GM19351 (cell line): ENCODE data around the gene DCDC2.
A peak's percentile ranks its signal among the peaks of the same experiment; 100 is the strongest.
"Not testable (repeated sequence)": the region's sequence is repeated elsewhere in the genome, so short reads cannot be mapped to it uniquely, and the experiment has no call there.

Experiments used
- ATAC-seq: cut with Tn5 transposase; IDR thresholded peaks from one replicate; pipeline ENCODE4 v1.9.1; 2021; ENCODE audit warnings: mild to moderate bottlenecking, moderate library complexity; ENCODE audit not compliant: unreplicated experiment

Gene DCDC2

GRCh38 chr6:24273096-24273870 lies 84.6 kb downstream of the DCDC2 start:
- no peak for ATAC-seq

DNA sequence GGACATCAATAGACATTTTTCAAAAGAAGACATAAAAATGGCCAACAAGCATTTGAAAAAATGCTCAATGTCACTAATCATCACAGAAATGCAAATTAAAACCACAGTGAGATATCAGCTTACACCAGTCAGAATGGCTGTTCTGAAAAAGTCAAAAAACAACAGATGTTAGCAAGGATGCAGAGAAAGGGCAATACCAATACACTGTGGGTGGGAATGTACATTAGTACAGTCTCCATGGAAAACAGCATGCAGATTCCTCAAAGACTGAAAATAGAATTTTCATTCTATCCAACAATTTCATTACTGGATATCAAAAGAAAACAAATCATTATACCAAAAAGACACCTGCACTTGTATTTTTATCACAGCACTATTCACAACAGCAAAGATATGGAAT lies 85.3 kb downstream of the DCDC2 start:
- ATAC-seq = no peak

DNA sequence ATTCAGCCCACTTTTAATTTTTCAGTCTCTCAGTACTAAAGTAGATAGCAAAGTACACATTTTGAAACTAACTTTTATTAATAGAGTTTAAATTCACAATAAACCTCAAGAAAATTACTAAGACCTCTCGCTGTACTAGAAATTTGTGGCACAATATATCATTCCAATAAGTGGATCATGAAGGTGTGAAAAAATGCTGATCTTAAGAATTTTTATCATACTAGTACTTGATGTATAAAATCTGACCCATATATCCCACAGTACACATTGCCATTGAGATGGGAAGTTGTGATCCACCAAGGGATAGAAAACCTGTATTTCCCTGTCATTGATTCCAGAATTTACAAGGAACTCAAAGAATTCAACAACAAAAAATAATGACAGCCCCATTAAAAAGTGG lies 85.7 kb downstream of the DCDC2 start:
- ATAC-seq = no peak

DNA sequence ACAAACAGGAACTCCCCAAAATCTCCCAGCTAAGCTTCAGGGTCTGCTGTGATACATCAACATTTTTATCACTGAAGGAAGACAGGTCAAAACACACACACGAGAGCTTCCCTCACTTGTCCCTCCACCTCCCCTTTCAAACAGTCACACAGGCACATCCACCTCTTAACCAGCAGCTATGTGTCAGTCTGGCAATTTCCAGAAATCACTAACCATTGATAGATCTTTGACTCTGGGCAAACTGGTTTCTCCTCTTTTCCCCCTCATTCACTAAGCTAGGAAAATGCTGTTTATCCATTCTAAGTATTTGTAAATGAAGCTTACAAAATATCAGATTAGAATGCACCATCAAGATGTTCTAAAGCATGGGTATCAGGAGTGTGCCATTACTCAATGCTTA lies 87.8 kb downstream of the DCDC2 start:
- no peak for ATAC-seq

DNA sequence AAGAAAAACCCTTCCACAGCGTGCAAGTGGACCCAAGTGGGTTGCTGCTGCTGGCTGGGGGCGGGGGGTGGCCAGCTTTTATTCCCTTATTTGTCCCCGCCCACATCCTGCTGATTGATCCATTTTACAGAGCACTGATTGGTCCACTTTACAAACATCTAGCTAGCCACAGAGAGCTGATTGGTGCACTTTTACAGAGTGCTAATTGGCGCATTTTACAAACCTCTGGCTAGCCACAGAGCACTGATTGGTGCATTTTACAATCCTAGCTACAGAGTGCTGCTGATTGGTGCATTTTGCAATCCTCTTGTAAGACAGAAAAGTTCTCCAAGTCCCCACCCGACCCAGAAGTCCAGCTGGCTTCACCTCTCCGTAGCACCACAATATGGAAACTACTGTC lies 99.6 kb downstream of the DCDC2 start:
- ATAC-seq = not testable (repeated sequence)

- no peak for ATAC-seq
Observed at GRCh38 chr6:24257282-24257681, 100.6 kb downstream of the DCDC2 start.

DNA sequence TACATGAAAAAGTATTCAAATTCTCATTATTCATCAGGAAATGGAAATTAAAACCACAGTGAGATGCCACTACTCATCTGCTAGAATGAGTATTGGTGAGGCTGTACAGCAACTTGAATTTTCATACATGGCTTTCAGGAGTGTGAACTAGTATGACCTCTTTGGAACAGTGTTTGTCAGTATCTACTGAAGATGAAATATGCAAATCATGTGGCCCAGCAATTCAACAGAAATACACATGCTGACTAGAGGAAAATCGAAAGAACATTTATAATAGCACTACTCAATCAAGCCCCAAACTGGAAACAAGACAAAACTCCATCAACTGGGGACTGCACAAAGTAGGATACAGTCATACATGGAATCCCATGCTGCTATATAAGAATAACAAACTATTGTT lies 102.2 kb downstream of the DCDC2 start:
- peak; percentile 97 for ATAC-seq

DNA sequence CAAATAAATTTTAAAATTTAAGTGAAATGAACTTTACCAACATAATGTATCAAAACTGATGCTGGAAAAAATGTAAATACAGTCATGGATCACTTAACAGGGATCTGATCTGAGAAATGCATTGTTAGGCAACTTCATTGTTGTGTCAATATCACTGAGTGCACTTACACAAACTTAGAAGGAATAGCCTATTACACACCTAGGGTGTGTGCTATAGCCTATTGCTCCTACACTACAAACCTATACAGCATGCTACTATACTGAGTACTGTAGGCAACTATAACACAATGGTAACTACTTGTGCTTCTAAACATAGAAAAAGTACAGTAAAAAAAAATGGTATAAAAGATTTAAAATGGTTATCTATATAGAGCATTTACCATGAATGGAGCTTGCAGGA lies 104.5 kb downstream of the DCDC2 start:
- no peak for ATAC-seq

DNA sequence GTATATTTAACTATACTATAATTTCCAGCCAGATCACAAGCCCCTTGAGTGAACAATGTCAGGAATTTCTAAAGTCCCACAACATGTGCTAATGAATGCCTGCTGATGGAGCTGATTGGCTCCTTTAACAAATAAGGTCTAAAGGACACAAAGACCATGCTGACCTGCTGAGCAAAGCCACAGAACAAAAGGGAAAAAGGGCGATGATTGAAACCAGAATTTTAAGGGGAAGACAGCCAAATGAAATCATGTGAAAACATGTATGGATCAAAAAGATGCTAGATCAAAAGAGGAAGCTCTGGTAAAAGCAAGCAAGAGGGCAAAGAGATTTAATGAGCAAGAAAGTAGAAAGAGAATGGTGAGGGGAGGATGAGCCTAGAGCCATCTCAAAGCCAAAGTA lies 105.6 kb downstream of the DCDC2 start:
- no peak for ATAC-seq

- ATAC-seq = no peak
Observed at GRCh38 chr6:24251339-24251738, 106.5 kb downstream of the DCDC2 start.

DNA sequence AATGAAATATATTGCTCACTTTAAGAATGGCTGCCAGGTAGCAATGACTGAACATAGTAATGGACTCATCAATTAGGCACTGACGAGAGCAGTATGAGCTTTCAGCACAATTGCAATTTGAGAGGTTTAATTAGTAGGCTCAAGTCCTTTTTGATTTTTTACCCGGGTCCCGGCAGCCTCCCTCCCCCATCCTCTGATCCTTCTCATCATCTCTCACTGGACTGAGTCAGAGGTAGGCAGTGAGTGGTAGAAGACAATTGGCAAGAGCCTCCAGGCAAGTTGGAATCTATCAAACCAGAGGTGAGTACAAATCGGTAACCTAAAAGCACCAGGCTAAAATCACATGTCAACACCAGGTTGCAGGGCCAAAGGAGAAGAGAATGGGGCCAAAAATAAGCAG lies 107.9 kb downstream of the DCDC2 start:
- ATAC-seq = no peak

- no peak for ATAC-seq
Observed at GRCh38 chr6:24245275-24245674, 112.6 kb downstream of the DCDC2 start.

- ATAC-seq = no peak
Observed at GRCh38 chr6:24242924-24243323, 114.9 kb downstream of the DCDC2 start.

DNA sequence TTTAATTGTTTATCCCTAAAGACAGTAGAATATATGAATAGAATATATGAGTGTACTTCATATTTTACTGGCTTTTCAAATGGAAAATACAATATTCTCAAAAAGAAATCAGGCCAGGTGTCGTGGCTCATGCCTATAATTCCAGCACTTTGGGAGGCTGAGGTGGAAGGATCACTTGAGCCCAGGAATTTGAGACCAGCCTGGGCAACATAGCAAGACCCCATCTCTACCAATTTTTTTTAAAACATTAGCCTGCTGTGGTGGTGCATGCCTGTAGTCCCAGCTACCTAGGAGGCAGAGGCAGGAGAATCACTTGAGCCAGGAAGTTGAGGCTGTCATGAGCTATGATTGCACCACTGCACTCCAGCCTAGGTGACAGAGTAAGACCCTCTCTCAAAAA lies 116.1 kb downstream of the DCDC2 start:
- not testable (repeated sequence) for ATAC-seq

- ATAC-seq = no peak
Observed at GRCh38 chr6:24240943-24241342, 116.9 kb downstream of the DCDC2 start.

GRCh38 chr6:24240380-24240928 lies 117.4 kb downstream of the DCDC2 start:
- ATAC-seq = no peak

GRCh38 chr6:24238700-24239099 lies 119.2 kb downstream of the DCDC2 start:
- no peak for ATAC-seq

GRCh38 chr6:24236779-24237178 lies 121.1 kb downstream of the DCDC2 start:
- ATAC-seq = not testable (repeated sequence)

DNA sequence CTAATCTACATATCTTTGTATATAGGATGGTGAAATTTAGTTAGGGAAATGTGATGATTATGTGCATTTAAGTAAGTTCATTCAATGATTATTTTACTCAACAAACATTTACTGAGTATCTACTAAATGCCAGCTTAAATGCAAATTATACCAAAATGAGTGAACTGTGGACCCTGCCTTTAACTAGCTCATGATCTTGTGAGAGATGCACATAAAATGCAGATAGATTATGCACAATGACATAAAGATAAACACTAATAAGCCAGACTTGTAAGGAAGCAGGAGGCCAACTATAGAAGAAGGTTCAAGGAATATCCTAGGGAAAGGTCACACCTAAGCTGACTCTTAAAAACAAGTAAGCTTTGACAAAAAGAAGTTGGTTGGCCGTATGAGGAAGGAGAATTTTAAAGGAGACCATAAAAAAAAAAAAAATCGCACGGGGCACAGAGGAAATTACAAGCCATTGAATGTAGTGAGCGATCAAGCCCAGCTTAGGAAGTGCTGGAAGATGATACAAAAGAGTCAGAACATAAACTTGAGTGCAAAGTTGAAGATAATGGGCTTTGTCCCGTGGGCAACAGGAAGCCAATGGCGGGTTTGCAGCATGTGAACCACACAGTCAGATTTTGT lies 123.9 kb downstream of the DCDC2 start:
- ATAC-seq = no peak

DNA sequence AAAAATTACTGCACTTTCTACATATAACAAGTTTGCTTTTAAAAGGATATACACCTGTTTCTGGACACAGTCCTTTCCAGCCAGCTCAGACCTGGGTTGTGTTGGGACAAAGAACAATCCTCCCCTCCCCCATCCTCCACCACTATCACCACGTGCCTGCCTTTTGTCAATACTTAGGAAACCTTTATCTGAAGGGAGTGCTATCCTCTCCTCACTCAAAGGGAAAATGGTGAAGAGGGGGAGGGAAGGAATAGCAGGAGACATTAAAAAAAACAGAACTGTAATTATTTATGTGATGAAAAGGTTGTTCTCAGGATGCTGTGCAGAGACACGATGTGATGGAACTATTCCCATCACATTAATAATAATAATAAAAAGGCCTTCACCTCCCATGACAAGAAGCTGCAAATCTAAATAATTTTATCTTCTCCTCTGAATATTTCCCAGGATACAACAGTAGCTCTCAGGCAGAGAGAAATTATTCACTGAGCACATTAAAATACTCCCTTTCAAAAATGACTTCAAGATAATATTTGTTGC lies 126.4 kb downstream of the DCDC2 start:
- ATAC-seq = no peak

DNA sequence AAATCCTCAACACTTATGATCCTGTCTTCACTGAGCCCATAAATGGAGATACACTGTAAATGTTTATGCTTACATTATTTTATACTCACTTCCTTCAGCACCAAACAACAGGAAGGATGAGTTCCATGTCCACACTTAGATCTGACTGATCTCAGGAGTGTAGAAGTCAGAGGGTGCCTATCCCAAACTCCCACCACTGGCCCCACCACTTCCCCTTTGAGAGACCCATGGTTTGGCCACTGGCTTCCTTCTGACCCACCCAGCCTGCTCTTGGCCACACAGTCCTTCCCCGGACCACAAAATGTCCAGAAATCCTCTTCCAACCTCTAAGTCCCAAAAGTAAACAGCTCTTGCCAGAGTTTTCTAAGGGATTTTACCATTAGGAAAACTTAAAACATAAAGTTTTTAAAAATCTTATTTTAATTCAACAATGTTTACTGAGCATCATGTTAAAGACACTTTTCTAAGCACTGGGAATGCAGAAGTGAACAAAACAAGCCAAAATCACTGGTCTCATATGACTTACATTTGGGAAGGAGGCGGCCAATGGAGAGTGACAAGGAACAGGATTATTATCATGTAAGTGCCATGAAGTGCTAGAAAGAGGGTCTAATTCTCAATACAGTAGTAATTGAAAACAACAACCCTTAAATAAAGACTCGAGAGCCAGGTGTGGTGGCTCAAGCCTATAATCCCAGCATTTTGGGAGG lies 128.0 kb downstream of the DCDC2 start:
- ATAC-seq = no peak
